CD4-positive, alpha-beta T cell treated with Interleukin-6 for 4 hours (primary cell): Measurements from ENCODE around the gene KRT35.

Source experiments
- DNase-seq: peaks from one replicate; pipeline ENCODE4 v3.0.0-alpha.2; 2020; ENCODE audit warnings: mixed read lengths

KRT35 gene

DNA sequence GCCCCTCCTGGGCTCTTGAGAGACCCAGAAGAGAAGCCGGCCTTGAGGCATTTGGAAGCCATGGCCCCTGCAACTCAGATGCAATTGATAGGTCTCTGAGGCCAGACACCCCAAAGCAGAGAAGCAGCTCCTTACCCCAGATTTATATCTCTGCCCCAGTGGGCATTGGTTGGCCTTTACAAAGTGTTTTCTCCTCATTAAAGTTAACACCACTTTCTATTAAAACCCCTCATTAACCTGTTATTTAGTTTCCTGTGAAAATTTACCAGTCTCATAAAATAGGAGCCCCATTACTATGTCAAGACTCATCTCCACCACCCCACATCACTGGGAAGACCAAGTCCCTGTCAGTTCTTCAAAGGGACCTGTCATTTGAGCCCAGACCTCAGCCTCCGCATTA lies at the start of gene KRT35:
Gene KRT35, minus strand, starts transcription at position 116 of the 400 bp plus-strand sequence. Its CDS starts 54 bp downstream, at position 62.
- no peak for DNase-seq

DNA sequence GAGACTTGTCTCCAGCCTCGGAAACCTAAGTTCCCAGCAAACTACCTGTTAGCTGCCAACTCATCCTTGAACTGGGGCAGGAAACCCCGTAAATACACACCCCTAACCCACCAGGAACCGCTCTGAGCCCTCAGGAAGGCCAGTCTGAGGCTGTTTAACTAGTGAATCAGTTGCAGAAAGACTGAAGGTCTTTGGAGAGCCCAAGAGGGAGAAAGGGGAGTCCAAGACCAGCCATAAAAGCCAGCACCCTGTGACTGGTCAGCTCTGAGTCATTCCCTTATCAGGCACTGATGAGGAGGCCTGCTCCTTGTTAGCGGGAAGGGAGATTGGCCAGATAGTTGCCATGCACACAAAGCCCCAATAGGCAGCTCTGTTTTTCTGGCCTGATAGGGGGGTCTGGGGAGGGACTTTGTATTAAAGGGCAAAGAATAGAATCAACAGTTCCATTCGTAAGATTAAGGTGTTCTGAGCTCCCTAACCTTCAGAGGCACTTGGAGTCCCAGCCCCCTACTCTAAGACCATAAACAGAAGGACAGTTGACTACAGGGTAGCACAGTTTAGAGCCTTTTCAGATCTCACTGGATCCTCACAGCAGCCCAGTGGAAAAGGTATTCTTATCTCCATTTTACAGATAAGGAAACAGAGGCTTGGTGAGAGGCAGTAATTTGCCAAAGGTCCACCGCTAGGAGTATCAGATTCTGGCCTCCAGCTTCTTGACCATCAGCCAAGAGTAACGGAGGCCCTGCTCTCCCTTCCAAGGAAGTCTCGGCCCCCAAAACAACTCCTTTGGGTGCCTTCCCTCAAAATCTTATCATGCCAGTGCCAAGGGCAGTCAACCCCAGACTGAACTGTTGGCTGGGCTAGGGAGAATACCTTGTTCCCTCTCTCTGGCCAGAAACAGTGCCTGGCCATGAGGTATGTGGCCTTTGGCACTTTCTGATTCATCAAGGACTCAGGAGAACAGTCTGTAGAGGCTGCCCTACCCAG lies 49.4 kb upstream of the KRT35 start:
- no peak for DNase-seq

DNA sequence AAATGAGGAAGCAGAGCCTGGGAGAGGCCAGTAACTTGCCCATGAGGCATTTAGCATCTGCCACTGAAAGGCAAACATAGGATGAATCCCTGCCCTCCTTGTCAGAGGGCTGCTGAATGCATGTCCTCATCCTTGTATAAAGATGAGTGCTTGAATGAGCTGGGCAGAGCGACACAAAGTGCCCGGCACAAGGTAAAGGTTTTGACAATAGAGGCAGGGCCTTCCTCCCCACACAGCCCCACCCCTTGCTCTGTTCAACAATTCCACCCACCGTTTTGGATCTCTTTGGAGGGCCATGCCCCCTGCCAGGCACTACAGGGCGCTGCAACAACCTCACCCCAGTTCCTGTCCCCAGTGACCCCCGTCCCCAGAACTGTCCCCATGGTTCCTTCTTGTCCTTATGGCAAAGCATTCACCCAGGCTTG lies 48.6 kb upstream of the KRT35 start:
- no peak for DNase-seq

DNA sequence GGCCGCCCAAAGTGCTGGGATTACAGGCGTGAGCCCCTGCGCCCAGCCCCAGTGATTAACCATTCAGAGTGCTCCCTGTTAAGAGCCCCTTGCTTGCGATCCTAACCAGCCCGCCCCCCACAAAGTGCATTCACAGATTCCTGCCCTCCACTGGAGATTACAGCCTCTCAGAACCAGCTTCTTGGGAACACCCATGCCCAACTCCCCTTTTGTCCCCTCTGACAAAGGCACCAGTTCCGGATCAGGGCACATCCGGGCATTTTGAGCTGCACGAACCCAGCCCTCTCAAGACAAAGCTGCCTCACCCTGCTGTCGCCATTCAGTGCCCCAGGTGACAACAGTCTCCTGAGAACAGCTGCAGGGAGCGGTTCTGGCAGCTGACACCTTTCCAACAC lies 48.0 kb upstream of the KRT35 start:
- DNase-seq, result no peak

DNA sequence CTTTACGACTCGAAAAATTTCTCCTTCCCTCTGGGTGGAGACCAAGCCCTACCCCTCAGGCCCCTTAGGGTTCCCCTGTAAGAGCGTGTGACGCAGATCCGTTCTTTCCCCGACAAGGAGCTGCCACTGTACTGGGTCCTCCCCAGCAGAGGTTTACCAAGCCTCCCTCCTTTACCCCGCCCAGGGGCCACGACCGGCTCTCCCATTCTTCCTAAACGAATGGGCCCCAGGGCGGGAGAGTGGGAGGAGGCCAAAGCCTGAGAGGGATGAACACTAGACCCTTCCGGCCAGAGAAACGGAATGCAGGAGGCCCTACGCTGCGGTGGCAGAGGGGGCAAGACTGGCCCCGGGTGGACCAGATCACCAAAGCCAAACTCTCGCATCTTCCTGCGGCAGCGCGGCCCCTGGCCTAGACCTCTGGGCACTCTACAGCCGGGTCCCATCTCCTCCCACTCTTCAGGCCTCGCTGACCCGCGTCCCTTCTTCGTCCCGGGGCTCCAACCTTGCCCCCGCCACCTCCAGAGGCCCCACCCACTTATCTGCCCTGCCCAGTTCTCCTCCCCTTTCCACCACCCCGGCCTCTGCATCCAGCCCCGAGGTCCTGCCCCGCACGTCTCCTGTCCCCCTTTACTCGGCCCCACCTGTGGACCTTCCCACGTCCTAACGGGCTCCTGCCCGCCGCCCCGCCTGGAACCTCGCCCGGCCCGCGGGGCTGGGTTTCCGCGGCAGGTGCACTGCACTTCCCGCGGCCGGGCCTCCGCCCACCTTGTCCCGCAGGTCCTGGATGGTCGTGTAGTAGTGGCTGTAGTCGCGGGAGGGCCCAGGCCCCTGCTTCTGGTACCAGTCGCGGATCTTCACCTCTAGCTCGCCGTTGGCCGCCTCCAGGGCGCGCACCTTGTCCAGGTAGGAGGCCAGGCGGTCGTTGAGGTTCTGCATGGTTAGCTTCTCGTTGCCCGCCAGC lies 46.4 kb upstream of the KRT35 start:
- DNase-seq, result peak; percentile 21

DNA sequence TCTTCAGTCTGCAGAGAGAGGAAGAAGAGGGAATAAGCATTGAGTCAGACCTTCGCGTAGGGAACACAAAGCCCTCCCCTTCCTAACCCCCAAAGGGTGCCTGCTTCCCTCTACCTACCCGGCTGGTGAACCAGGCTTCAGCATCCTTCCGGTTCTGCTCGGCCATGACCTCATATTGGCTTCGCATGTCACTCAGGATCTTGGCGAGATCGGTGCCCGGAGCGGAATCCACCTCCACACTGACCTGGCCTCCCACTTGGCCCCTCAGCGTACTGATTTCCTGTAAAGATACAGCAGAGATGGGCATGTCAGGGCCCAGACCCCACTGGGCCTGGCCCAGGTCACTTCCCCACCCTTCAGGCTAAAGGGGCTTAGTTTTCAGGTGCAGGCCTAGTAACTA lies 43.3 kb upstream of the KRT35 start:
- no peak for DNase-seq

DNA sequence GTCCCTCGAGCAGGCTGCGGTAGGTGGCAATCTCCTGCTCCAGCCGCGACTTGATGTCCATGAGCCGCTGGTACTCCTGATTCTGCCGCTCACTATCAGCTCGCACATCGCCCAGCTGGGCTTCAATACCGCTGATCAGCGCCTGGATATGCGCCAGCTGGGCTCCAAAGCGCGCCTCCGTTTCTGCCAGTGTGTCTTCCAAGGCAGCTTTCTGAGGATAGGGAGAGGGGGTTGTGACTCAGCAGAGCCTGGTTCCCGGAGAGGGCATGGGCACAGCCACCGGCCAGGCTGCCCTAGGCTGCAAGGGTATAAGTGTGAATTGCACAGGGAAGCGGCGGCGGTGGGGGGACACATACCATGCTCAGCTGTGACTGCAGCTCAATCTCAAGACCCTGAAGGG lies 42.8 kb upstream of the KRT35 start:
- no peak for DNase-seq

DNA sequence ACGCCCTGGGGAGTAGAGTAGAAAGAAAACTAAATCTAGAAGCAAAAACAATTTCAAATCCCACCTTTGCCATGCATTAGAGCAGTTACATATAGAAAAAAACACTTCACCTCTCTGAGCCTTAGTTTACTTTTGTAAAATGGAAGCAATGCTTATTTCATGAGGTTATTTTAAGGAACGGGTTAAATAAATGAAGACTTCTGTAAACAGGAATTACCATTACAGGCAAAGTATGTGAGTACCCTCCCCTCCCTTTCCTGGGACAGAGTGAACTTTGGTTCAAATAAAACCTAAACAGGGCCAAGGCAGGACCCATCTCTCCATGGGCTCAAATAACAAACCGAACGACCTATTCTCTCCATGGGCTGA lies 42.3 kb upstream of the KRT35 start:
- DNase-seq, result no peak

DNA sequence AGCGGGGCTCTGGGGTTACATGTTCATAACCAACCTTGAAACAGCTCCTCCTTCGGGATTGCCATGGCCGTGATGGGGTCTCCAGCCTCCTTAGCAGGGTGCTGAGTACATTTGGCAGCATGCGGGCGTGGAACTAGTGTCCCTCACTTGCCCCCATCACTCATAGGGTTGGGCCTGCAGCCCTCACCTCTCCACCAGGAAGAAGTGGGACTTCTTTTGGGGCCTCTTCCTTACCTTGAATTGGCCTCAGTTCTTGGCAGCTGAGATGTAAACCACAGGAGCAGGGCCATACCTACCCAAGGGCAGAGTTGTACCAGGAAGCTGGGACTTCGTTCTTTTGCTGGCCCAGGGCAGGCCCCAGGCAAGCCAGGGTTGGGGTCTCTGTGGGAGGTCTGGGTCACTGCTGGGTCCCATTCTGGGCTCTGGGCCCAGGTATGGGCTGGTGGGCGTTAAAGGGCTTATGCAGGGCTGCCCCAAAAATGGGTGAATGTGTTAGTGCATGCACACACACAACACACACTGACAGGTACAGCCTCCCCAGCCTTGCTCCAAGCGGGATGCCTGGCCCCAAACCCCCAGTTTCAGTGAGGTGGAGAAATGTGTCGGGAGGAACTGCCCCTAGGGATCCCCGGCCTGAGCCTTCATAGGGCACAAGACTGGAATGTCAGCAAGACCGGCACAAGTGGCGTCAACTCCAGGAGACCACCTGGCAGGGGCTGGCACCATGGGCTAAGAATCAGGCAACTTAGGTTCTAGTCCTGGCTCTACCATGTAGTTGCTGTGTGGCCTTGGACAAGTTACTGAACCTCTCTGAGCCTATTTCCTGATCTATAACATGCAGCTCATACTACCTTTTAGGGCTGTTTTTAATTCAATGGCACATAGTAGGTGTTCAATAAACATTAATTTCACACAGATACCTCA lies 41.6 kb upstream of the KRT35 start:
- no peak for DNase-seq

DNA sequence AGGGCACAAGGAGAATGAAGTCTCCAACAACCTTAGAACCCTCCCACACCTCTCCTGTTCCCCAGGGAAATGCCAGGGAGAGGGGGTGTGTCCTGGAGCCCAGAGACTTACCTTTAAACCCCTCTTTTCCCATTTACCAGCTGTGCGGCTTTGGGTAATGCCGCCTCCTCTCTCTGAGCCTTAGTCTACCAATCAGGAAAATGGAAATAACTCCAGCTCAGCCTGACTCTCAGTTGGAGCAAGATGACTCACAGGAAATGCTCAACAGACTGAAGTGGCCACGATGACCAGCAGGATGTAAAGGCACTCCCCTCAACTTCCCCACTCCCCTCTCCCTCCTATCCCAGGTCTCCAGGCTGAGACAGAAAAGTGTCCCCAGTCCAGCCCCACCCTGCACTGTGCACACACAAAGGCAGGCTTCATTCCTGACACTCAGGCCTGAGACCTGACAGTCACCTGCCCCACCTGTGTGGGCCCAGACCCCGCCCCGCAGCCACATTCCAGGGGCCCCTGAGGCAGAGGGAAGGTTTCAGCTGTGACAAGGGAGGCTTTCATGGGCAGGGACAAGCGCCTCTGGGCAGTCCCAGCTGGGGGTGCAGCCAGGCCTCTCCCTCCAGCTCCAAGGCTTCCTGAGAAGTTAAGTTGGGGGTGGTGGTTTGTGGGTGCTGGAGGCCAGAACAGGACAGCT lies 40.8 kb upstream of the KRT35 start:
- no peak for DNase-seq

DNA sequence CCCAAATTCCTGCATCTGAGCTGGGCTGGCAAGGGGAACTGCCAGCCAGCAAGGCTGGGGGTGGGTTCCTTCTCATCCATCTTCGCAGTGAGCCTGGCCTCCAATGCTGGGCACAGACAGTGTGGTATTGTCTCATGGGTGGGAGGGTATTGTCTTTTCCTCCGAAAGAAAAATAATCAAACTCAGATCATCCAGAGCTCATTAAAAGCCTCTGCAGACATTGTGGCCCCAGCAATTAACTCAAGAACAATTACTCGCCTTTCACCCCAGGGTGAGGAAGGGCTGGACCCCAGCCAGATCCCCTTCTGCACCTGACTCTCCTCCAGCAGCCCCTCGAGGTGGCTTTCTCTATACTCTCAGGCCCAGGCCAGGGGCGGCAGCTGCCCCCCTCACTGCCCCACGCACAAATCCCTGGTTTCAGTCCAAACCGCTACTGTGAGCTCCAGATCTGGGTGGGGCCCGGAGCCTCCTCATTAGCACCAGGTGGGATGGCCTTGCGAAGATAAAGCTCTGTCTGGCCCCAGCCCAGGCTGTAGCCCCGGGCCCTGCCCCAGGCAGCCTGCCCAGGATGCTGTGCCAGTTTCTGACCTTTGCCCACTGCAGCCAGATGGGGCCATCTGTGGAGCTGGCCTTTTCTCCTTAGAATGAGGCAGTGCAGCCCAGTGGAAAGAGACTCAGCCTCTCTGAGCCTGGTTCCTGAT lies 40.0 kb upstream of the KRT35 start:
- no peak for DNase-seq

DNA sequence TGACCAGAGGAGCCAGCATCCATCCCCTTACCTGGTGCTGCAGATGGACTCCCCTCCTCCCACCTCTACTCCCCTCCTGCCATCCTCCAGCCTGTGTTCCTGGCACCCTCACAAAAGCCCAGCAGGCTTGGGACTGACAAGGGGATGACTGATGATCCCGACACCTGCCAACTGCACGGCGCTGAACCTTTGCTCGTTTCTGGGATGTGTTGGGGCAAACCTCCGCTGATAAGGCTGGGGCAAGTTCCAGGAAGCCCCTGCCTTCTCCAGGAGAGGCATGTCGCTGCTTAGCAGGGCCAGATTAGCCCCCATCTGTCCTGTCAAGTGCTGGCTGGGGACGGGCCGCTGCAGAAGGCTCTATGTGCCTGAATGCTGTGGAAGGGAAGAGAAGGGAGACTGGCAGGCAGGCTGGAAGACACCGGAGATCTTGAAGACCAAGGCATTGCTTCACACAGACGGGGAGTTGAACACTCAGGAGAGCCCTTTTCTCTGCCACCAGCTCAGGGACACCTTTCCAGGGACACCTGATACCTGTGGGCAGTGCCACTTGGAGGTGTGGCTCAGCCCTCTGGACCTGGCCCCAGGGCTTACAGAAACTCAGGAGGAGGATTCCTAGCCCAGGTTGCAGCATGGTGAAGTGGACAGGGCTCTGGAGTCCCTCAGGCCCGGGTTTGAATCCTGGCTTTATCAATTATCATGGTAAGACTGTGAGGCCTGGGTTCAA lies 38.7 kb upstream of the KRT35 start:
- no peak for DNase-seq

DNA sequence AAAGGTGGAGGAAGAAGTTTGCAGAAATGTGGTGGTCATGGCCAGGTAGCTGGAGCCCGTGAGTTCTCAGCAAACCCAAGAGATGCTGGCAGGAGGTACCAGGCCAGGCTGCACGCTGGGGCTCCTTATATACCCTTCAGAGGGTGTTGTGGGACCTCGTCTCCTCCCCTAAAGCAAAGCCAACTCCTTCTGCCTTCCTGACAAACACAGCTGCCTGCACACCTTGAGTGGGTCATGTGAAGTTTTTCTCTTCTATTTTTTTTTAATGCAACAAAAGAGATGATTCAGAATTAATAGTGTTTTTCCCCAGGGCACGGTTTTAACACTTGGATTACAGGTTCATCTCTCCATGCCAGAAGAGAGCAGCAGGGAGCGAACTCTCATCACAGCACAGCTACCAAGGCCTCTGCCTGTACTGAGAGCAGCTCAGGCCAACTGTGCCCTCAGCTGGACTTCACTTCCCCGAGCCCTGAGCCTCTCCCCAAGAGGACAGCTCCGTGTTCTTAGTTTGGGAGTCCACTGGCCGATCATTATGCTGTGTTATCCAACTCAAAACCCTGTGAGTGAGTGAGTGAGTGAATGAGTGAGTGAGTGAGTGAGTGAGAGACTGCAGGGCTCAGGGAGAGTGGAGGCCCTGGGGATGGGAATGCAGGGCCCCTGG lies 38.0 kb upstream of the KRT35 start, which contains the start of gene KRT15:
Gene KRT15, minus strand, starts transcription at position 102 of the 661 bp plus-strand sequence. Its CDS starts 63 bp downstream, at position 39.
- DNase-seq, result no peak

DNA sequence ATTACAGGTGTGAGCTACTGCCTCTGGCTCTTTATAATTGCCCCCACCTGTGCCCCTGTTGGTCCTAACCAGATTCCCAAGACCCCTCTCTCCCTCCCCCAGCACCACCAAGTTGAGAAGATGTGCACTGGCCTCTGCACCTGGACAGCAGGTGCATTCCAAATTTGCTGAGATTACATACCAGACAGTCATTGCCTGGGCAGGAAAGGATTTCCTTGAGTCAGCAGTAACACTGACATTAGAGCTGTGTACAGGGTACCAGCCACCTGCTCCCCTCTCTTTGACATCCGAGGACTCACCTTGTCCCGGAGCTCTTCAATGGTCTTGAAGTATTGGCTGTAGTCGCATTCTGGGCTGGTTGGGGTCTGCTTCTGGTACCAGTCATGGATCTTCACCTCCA lies 37.1 kb upstream of the KRT35 start:
- no peak for DNase-seq

DNA sequence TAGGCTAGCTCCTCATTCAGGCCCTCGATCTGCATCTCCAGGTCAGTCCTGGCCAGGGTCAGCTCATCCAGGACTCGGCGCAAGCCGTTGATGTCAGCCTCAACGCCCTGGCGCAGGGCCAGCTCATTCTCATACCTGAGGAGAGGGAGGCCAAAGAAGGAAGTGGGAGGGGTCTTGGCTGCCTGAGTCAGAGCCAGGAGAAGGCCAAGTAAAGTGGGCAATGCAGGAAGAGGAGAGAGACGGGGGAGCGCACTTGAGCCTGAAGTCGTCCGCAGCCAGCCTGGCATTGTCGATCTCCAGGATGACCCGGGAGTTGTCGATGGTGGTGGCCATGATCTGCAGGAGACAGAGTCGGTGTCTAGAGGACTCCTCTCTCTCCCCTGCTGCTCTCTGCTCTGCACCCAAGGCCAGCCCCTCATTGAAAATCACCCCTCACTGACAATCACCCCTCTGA lies 35.9 kb upstream of the KRT35 start:
- DNase-seq, result no peak

DNA sequence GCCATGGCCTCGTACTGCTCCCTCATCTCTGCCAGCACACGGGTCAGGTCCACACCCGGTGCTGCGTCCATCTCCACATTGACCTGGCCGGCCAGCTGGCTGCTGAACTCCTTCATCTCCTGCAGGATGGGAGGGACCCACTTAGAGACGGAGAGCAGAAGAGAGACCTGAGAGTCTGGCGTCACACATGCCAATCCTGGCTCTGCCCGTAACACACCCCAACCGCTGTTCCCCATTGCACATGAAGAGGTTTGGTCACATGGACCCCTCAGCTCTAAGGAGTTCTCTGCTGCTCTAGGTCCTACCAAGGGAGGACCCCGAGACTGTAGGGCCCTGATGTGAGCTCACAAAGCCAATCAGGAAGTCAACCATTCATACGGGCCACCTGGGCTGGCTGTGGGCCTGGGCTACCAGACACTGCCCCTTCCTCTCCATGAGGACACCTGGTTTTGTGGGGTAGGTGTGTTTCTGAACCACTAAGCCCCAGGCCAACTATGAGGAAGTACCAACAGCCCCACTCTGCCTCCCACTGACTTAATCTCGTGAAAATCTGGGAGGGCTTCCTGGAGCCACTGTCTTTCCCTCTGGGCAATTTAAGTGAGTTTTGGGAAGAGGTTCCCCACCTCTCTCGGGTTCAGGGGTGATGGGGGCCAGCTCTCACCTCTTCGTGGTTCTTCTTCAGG lies 35.3 kb upstream of the KRT35 start:
- DNase-seq, result no peak

DNA sequence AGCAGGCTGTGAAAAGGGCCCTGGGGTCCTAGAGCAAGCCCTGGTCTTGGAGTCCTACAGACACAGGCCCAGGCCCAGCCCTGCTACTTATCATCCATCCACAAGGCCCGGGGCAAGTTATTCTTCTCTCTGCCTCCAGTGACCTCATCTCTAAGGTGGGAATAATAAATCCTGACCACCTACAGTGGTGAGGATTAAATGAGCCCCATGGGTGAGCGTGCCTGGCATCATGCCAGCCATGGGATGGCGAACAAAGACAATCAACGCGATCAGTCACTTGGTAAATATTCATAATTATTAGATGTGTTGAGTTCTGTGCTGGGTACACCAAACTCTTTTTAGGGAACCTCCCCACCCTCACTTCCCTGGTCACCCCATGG lies 32.2 kb upstream of the KRT35 start:
- DNase-seq, result no peak

DNA sequence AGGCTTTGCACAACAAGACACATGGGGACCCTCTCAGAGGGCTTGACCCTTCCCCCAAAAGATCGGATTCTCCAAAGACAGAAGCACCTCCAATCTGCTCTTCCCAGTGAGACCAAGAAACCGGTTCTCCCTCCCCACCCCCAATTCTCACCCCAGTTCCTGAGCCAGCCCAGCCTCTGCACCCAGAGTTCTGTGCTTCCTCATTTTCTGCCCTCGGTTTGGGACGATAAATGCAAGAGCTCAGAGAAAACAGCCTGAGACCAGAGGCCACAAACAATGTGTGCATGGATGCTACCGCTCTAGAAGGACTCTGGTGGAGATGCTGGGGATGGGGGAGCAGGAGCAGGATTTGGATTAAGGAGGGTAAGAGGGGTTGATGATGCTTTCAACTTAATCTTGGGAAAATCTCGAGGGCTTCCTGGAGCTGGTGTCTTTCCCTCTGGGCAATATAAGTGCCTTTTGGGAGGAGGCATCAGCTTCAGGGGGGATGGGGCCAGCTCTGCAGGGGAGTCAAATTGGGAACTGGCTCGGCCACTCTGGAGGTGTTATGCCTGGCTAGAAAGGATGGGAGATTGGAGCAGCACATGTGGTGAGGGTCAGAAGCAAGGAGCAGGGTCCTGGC lies 31.7 kb upstream of the KRT35 start:
- no peak for DNase-seq

DNA sequence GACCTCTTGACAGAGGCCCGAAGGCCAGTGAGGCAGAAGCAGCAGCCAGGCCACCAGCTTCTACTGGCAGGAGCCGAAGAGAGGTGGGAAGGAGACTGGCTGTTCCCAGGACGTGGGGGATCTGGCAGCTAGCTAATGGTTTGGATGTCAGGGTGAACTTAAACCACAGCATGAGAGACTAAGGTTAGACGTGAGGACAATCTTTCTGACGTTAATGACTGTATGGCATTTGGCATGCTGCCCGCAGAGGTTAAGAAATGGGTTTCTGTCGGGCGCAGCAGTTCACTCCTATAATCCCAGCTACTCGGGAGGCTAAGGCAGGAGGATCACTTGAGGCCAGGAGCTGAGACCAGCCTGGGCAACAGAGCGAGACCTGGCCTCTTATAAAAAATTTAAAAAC lies 30.8 kb upstream of the KRT35 start:
- DNase-seq, result no peak
